WTC11 (cell line): Measurements from ENCODE around the gene SECISBP2L. TPM values are rescaled to one million over a fixed set of nuclear protein-coding genes. Genes with fewer than 3 reads are reported as not detected.

Experiments used
- total RNA-seq: library from RNA; stranded (reverse); gene quantifications from 3 replicates; pipeline ENCODE4 v1.2.3, GENCODE V29; 2021

SECISBP2L gene
- total RNA-seq, 1 experiment from 2014 or later: 30.4 TPM

Other genes starting within 250 kb of the SECISBP2L start
- gene CEP152, start 235.4 kb downstream of the SECISBP2L start, total RNA-seq: 12.8 to 16.7 TPM (median 13.0 TPM) in 3 replicates
- 89.5 to 104 TPM (median 102 TPM) in 3 replicates for gene EID1, start 168.3 kb downstream of the SECISBP2L start, total RNA-seq
- gene SHC4, start 82.5 kb downstream of the SECISBP2L start, total RNA-seq: 0.44 to 0.63 TPM (median 0.46 TPM) in 3 replicates
- 61.4 to 68.6 TPM (median 64.6 TPM) in 3 replicates for gene COPS2, start 109.2 kb upstream of the SECISBP2L start, total RNA-seq
- 15.6 to 16.9 TPM (median 16.6 TPM) in 3 replicates for gene GALK2, start 123.8 kb upstream of the SECISBP2L start, total RNA-seq